ENCODE results near the gene PDAP1.
"Not testable (repeated sequence)": the region's sequence is repeated elsewhere in the genome, so short reads cannot be mapped to it uniquely, and the experiment has no call there.

The PDAP1 gene

GRCh38 chr7:99380823-99381663 lies 27.4 kb downstream of the PDAP1 start:
- no peak overlapping the region for H3K27ac ChIP-seq
- TF ChIP-seq, protein P1, sequence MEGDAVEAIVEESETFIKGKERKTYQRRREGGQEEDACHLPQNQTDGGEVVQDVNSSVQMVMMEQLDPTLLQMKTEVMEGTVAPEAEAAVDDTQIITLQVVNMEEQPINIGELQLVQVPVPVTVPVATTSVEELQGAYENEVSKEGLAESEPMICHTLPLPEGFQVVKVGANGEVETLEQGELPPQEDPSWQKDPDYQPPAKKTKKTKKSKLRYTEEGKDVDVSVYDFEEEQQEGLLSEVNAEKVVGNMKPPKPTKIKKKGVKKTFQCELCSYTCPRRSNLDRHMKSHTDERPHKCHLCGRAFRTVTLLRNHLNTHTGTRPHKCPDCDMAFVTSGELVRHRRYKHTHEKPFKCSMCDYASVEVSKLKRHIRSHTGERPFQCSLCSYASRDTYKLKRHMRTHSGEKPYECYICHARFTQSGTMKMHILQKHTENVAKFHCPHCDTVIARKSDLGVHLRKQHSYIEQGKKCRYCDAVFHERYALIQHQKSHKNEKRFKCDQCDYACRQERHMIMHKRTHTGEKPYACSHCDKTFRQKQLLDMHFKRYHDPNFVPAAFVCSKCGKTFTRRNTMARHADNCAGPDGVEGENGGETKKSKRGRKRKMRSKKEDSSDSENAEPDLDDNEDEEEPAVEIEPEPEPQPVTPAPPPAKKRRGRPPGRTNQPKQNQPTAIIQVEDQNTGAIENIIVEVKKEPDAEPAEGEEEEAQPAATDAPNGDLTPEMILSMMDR (conservative IDR thresholded peaks at IDR 0.05): no peak
- TF ChIP-seq ZFX (IDR thresholded peaks at IDR 0.05): no peak

- no peak for TF ChIP-seq ZFX (IDR thresholded peaks at IDR 0.05)
- TF ChIP-seq, protein P1 (conservative IDR thresholded peaks at IDR 0.05): no peak
- no peak overlapping the region for H3K27ac ChIP-seq
These were observed 28.2 kb downstream of the PDAP1 start for GRCh38 chr7:99380032-99380822.

DNA sequence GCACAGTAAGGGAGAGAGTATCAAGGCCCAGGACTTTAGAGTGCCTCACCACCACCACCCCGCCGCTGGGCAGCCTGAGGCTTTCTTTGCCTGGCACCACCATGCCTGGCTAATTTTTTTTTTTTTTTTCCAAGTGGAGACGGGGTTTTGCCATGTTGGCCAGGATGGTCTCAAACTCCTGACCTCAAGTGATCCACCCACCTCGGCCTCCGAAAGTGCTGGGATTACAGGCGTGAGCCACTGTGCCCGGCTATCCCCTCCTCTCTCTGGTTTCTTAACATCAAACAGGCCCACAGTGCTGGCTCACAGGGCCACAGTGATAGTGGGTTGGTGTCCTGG lies 28.7 kb downstream of the PDAP1 start:
- H3K27ac ChIP-seq: not testable (repeated sequence)

GRCh38 chr7:99379043-99379577 lies 29.3 kb downstream of the PDAP1 start:
- TF ChIP-seq ZFX (IDR thresholded peaks at IDR 0.05): no peak
- TF ChIP-seq, protein P1 (conservative IDR thresholded peaks at IDR 0.05): no peak
- no peak overlapping the region for H3K27ac ChIP-seq

- TF ChIP-seq ZFX (IDR thresholded peaks at IDR 0.05): 0 out of 2 replicates have a peak, but pooled peaks have one; percentile 13
- TF ChIP-seq, protein P1 (conservative IDR thresholded peaks at IDR 0.05): no peak
- H3K27ac ChIP-seq: peak overlapping the region; percentile 79
These were observed 33.2 kb downstream of the PDAP1 start for GRCh38 chr7:99375070-99375807.

DNA sequence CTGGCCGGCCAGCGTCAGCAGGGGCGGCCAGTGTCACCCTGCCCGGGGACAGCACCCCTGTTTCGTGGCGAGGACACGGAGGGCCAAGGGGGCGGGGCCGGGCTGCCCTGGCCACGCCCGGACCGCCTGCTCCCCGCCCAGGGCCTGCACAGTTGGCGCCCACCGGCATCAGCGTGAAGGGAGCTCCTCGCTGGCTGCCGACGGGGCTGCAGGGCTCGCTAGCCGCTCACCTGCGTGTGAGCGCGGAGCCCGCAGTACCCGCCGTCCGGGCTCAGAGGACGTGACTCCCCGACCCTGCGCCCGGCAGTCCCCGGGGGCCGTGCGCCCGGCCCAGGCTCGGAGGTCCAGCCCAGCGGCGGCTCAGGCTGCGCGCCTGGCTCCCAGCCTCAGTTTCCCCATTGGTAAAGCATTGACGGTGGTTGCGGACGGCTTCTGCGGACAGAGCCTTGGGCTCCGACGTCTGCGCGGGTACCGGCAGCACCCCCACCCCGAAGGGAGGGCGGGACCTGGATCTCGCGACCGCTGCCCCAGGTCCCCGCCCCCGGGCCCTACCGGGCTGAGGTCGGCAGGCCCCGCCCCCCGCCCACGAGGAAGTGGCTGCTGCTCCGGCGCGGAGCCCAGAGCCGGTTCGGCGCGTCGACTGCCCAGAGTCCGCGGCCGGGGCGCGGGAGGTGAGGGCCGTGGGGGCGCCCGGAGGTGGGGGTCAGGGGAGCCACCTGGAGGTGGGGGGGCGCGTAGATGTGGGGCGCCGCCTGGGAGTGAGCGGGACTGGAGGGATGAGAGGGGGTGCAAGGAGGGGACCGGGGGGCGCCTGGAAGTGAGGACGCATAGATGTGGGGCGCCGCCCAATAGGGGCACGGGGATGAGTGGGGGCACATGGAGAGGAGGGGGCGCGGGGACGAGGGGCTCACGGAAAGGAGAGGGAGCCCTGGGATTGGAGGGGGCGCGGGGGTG lies 34.0 kb downstream of the PDAP1 start, which contains the start of gene ARPC1B:
Gene ARPC1B, plus strand, starts transcription at position 620 of the 954 bp plus-strand sequence. CDS start 10,985 bp downstream, outside the sequence.
- H3K27ac ChIP-seq: peak within 1 kb of the TSS; percentile 79
- peak; percentile 39; the same call in 1 of the 2 replicates for TF ChIP-seq ZFX (IDR thresholded peaks at IDR 0.05)
- TF ChIP-seq, protein P1 (conservative IDR thresholded peaks at IDR 0.05): no peak
